GM12878 (cell line): ENCODE measurements around the gene TVP23B. TPM values are rescaled to one million over a fixed set of nuclear protein-coding genes. Genes with fewer than 3 reads are reported as not detected.

Experiments
- CBX3 ChIP-seq: fragments of 200-600 bp; sonication (generic); IDR thresholded peaks from 2 replicates; pipeline ENCODE4 v1.6.1; 2016; ENCODE audit warnings: low read depth, borderline replicate concordance
- HCFC1 ChIP-seq: fragments of 150-350 bp; IDR thresholded peaks from 2 replicates; pipeline ENCODE4 v1.6.1; 2014; ENCODE audit warnings: low read length
- KAT2A ChIP-seq: conservative IDR thresholded peaks from 2 replicates; pipeline ENCODE4 v1.6.1; 2011; ENCODE audit warnings: low read depth, low read length; ENCODE audit not compliant: control insufficient read depth
- MTA3 ChIP-seq: IDR thresholded peaks from 2 replicates; pipeline ENCODE4 v1.6.1; 2012; ENCODE audit warnings: low read length, inconsistent platforms, borderline replicate concordance
- POU2F2 ChIP-seq: IDR thresholded peaks from 3 replicates; pipeline ENCODE4 v1.6.1; 2011; ENCODE audit warnings: low read depth, mild to moderate bottlenecking, low read length, borderline replicate concordance
- TCF7 ChIP-seq: IDR thresholded peaks from 2 replicates; pipeline ENCODE4 v1.6.1; 2014; ENCODE audit warnings: antibody characterized with exemption, borderline replicate concordance
- polyA plus RNA-seq, 11 experiments: library from polyadenylated mRNA; depleted of rRNA in 4 of 11; unstranded in 6 of 11; stranded (reverse) in 5 of 11; fragments of >200 nt; fragmentation: Nextera tagmentation in 4 of 11; fragmentation: Illumina TruSeq in 1 of 11; extraction: Ambion mirVana in 4 of 11; extraction: Trizol in 1 of 11; gene quantifications; 1 replicate in 1 of 11; 2 replicates in 10 of 11; pipeline versions ENCODE4 v1.2.1 to v1.2.3, GENCODE V29; 2011 to 2016; ENCODE audit warnings: inconsistent platforms in 2 of 11, missing spikeins in 2 of 11, low read depth in 1 of 11
- total RNA-seq, 4 experiments: library from RNA; depleted of rRNA in 3 of 4; stranded (reverse); fragments of >200 nt in 3 of 4; fragmentation: Illumina TruSeq in 1 of 4; extraction: Trizol in 1 of 4; gene quantifications; 2 replicates each; pipeline versions ENCODE4 v1.2.1 to v1.2.3, GENCODE V29; 2013 to 2021

The TVP23B gene
- total and polyA plus RNA-seq, 10 of the 15 experiments (the other 5 are each of a cell fraction or from before 2014, with no cell fraction given): 21.5 to 105 (median 39.9) TPM

- TF ChIP-seq HCFC1: no peak
- TF ChIP-seq POU2F2: 0 out of 3 replicates have a peak, but pooled peaks have one; percentile 5
- TF ChIP-seq TCF7: no peak
- no peak for TF ChIP-seq CBX3
- TF ChIP-seq MTA3: no peak
- TF ChIP-seq KAT2A: no peak
Measured at GRCh38 chr17:18855831-18856569, 75.0 kb downstream of the TVP23B start (continued).

Other genes starting within 250 kb of the TVP23B start
- not detected in 2 replicates for gene TBC1D28, start 136.8 kb upstream of the TVP23B start, total RNA-seq (2014; rRNA removed)
- gene TBC1D28, start 136.8 kb upstream of the TVP23B start, total RNA-seq (2014; rRNA removed; fragmentation: Illumina TruSeq; extraction: Trizol): not detected in 2 replicates
- gene TBC1D28, start 136.8 kb upstream of the TVP23B start, total RNA-seq (2021): not detected in 2 replicates
- gene TBC1D28, start 136.8 kb upstream of the TVP23B start, polyA plus RNA-seq (2011; rRNA removed): not detected in 2 replicates
- not detected in 2 replicates for gene TBC1D28, start 136.8 kb upstream of the TVP23B start, polyA plus RNA-seq (2014; fragmentation: Illumina TruSeq; extraction: Trizol)
- not detected for gene TBC1D28, start 136.8 kb upstream of the TVP23B start, polyA plus RNA-seq (2014; fragmentation: Nextera tagmentation; extraction: Ambion mirVana)
- gene TBC1D28, start 136.8 kb upstream of the TVP23B start, polyA plus RNA-seq (2014; rRNA removed): not detected in 2 replicates
- not detected for gene TBC1D28, start 136.8 kb upstream of the TVP23B start, polyA plus RNA-seq (2016; fragmentation: Nextera tagmentation; extraction: Ambion mirVana)
- 0.85 and 1.1 TPM in 2 replicates for gene FOXO3B, start 98.9 kb upstream of the TVP23B start, total RNA-seq (2014; rRNA removed)
- gene FOXO3B, start 98.9 kb upstream of the TVP23B start, total RNA-seq (2014; rRNA removed; fragmentation: Illumina TruSeq; extraction: Trizol): 0.32 and 0.76 TPM in 2 replicates
- 1.3 TPM in 2 replicates for gene FOXO3B, start 98.9 kb upstream of the TVP23B start, total RNA-seq (2021)
- gene FOXO3B, start 98.9 kb upstream of the TVP23B start, polyA plus RNA-seq (2011; rRNA removed): 0.27 and 1.0 TPM in 2 replicates
- 0.97 and 1.1 TPM in 2 replicates for gene FOXO3B, start 98.9 kb upstream of the TVP23B start, polyA plus RNA-seq (2014; fragmentation: Illumina TruSeq; extraction: Trizol)
- under 1 TPM; 0.05 to 0.08 TPM for gene FOXO3B, start 98.9 kb upstream of the TVP23B start, polyA plus RNA-seq (2014; fragmentation: Nextera tagmentation; extraction: Ambion mirVana)
- 0.82 and 1.4 TPM in 2 replicates for gene FOXO3B, start 98.9 kb upstream of the TVP23B start, polyA plus RNA-seq (2014; rRNA removed)
- under 1 TPM; 0.18 to 0.40 TPM for gene FOXO3B, start 98.9 kb upstream of the TVP23B start, polyA plus RNA-seq (2016; fragmentation: Nextera tagmentation; extraction: Ambion mirVana)
- gene FBXW10, start 37.1 kb upstream of the TVP23B start, total RNA-seq (2014; rRNA removed): 0.11 TPM in 1 of 2 replicates, not detected in the other
- gene FBXW10, start 37.1 kb upstream of the TVP23B start, total RNA-seq (2014; rRNA removed; fragmentation: Illumina TruSeq; extraction: Trizol): not detected in 2 replicates
- gene FBXW10, start 37.1 kb upstream of the TVP23B start, total RNA-seq (2021): not detected in 2 replicates
- 0.01 TPM in 1 of 2 replicates, not detected in the other for gene FBXW10, start 37.1 kb upstream of the TVP23B start, polyA plus RNA-seq (2011; rRNA removed)
- gene FBXW10, start 37.1 kb upstream of the TVP23B start, polyA plus RNA-seq (2014; fragmentation: Illumina TruSeq; extraction: Trizol): 0.10 TPM in 1 of 2 replicates, not detected in the other
- gene FBXW10, start 37.1 kb upstream of the TVP23B start, polyA plus RNA-seq (2014; fragmentation: Nextera tagmentation; extraction: Ambion mirVana): not detected
- gene FBXW10, start 37.1 kb upstream of the TVP23B start, polyA plus RNA-seq (2014; rRNA removed): not detected in 2 replicates
- gene FBXW10, start 37.1 kb upstream of the TVP23B start, polyA plus RNA-seq (2016; fragmentation: Nextera tagmentation; extraction: Ambion mirVana): not detected
- 96.8 and 113 TPM in 2 replicates for gene PRPSAP2, start 76.9 kb downstream of the TVP23B start, total RNA-seq (2014; rRNA removed)
- 82.4 and 83.5 TPM in 2 replicates for gene PRPSAP2, start 76.9 kb downstream of the TVP23B start, total RNA-seq (2014; rRNA removed; fragmentation: Illumina TruSeq; extraction: Trizol)
- 62.8 and 66.6 TPM in 2 replicates for gene PRPSAP2, start 76.9 kb downstream of the TVP23B start, total RNA-seq (2021)
- 102 and 157 TPM in 2 replicates for gene PRPSAP2, start 76.9 kb downstream of the TVP23B start, polyA plus RNA-seq (2011; rRNA removed)
- gene PRPSAP2, start 76.9 kb downstream of the TVP23B start, polyA plus RNA-seq (2014; fragmentation: Illumina TruSeq; extraction: Trizol): 84.0 and 109 TPM in 2 replicates
- 10 to 100 TPM; 33.2 to 57.4 TPM for gene PRPSAP2, start 76.9 kb downstream of the TVP23B start, polyA plus RNA-seq (2014; fragmentation: Nextera tagmentation; extraction: Ambion mirVana)
- gene PRPSAP2, start 76.9 kb downstream of the TVP23B start, polyA plus RNA-seq (2014; rRNA removed): 72.7 and 82.3 TPM in 2 replicates
- gene PRPSAP2, start 76.9 kb downstream of the TVP23B start, polyA plus RNA-seq (2016; fragmentation: Nextera tagmentation; extraction: Ambion mirVana): 10 to 100 TPM; 97.7 to 99.9 TPM
- gene SLC5A10, start 171.0 kb downstream of the TVP23B start, total RNA-seq (2014; rRNA removed): under 0.01 TPM in 1 of 2 replicates, not detected in the other
- gene SLC5A10, start 171.0 kb downstream of the TVP23B start, total RNA-seq (2014; rRNA removed; fragmentation: Illumina TruSeq; extraction: Trizol): not detected in 2 replicates
- not detected in 2 replicates for gene SLC5A10, start 171.0 kb downstream of the TVP23B start, total RNA-seq (2021)
- gene SLC5A10, start 171.0 kb downstream of the TVP23B start, polyA plus RNA-seq (2011; rRNA removed): not detected in 2 replicates
- not detected in 2 replicates for gene SLC5A10, start 171.0 kb downstream of the TVP23B start, polyA plus RNA-seq (2014; fragmentation: Illumina TruSeq; extraction: Trizol)
- gene SLC5A10, start 171.0 kb downstream of the TVP23B start, polyA plus RNA-seq (2014; fragmentation: Nextera tagmentation; extraction: Ambion mirVana): under 1 TPM; 0.03 to 0.18 TPM
- gene SLC5A10, start 171.0 kb downstream of the TVP23B start, polyA plus RNA-seq (2014; rRNA removed): 0.03 and 0.13 TPM in 2 replicates
- gene SLC5A10, start 171.0 kb downstream of the TVP23B start, polyA plus RNA-seq (2016; fragmentation: Nextera tagmentation; extraction: Ambion mirVana): under 1 TPM; 0.07 to 0.08 TPM
- gene FAM83G, start 223.6 kb downstream of the TVP23B start, total RNA-seq (2014; rRNA removed): 14.1 and 14.8 TPM in 2 replicates
- 5.8 and 6.9 TPM in 2 replicates for gene FAM83G, start 223.6 kb downstream of the TVP23B start, total RNA-seq (2014; rRNA removed; fragmentation: Illumina TruSeq; extraction: Trizol)
- 15.1 and 16.7 TPM in 2 replicates for gene FAM83G, start 223.6 kb downstream of the TVP23B start, total RNA-seq (2021)
- gene FAM83G, start 223.6 kb downstream of the TVP23B start, polyA plus RNA-seq (2011; rRNA removed): 3.8 and 7.5 TPM in 2 replicates
- gene FAM83G, start 223.6 kb downstream of the TVP23B start, polyA plus RNA-seq (2014; fragmentation: Illumina TruSeq; extraction: Trizol): 3.3 and 5.9 TPM in 2 replicates
- gene FAM83G, start 223.6 kb downstream of the TVP23B start, polyA plus RNA-seq (2014; fragmentation: Nextera tagmentation; extraction: Ambion mirVana): under 1 TPM; 0.03 to 0.07 TPM
- gene FAM83G, start 223.6 kb downstream of the TVP23B start, polyA plus RNA-seq (2014; rRNA removed): 11.7 and 13.1 TPM in 2 replicates
- 1 to 10 TPM; 5.0 to 6.0 TPM for gene FAM83G, start 223.6 kb downstream of the TVP23B start, polyA plus RNA-seq (2016; fragmentation: Nextera tagmentation; extraction: Ambion mirVana)